SU-DHL-6 (cell line): ENCODE measurements around the gene NFIC.

Experiments used
- CTCF ChIP-seq: fragments of 200-600 bp; sonication (generic); IDR thresholded peaks from one replicate; pipeline ENCODE4 v1.5.1; 2017; ENCODE audit warnings: antibody characterized with exemption, mild to moderate bottlenecking, low read length, moderate library complexity; ENCODE audit not compliant: insufficient read depth, poor library complexity, severe bottlenecking
- EZH2phosphoT487 ChIP-seq: fragments of 200-600 bp; sonication (generic), shearing (Covaris generic); conservative IDR thresholded peaks from 2 replicates; pipeline ENCODE4 v1.6.1; 2018; ENCODE audit warnings: mild to moderate bottlenecking, antibody characterized with exemption, low read length, moderate library complexity, mixed read lengths

DNA sequence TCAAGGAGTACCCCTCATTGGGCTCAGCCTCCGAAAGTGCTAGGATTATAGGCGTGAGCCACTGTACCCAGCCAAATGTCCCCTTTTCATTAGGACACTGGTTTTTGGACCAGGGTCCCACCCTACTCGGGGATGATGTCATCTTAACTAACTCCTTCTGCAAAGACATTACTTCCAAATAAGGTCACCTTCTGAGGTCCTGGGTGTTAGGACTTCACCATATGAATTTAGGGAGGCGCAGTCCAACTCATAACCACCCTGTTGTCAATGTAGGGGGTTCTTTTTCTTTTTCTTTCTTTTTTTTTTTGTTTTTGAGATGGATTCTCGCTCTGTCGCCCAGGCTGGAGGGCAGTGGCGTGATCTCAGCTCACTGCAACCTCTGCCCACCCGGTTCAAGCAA, 32.7 kb upstream of the NFIC start:
- TF ChIP-seq CTCF (no peak), EZH2phosphoT487 (no peak)
